PC-3 (cell line): ENCODE measurements around the gene SULT1C2. TPM values are rescaled to one million over a fixed set of nuclear protein-coding genes. Genes with fewer than 3 reads are reported as not detected.

Experiments
- ATAC-seq: fragments of 200-7000 bp; cut with Tn5 transposase; 2 replicates; pipeline ENCODE4 v1.9.1; 2020; ENCODE audit warnings: mild to moderate bottlenecking, moderate library complexity
- BruUV-seq: library from RNA; stranded (reverse); fragments of 400-500 nt; replicated peaks from 2 replicates; lab custom pipeline; 2021; lab: Mats Ljungman, UMichigan
- CTCF ChIA-PET: fragments of 300-600 bp; sonication (Branson Sonifier 250); formaldehyde crosslinking; loops from one replicate; lab custom pipeline; 2022; ENCODE audit warnings: antibody characterized with exemption; lab: Charles Lee
- POLR2A ChIA-PET: fragments of 300-600 bp; sonication (Branson Sonifier 250); formaldehyde crosslinking; loops from one replicate; lab custom pipeline; 2022; ENCODE audit warnings: antibody characterized with exemption; ENCODE audit not compliant: unreplicated experiment; lab: Charles Lee
- DNase-seq: peaks from one replicate; pipeline ENCODE4 v3.0.0-alpha.2; 2015
- H2AFZ ChIP-seq: fragments of 300-600 bp; sonication (generic); 2 replicates; pipeline ENCODE4 v1.6.0; 2016; ENCODE audit warnings: antibody characterized with exemption, low read length
- H3F3A ChIP-seq: fragments of 300-600 bp; sonication (generic); one replicate; pipeline ENCODE4 v1.6.0; 2017; ENCODE audit warnings: antibody characterized with exemption, low read length, control low read depth, mild to moderate bottlenecking; ENCODE audit not compliant: unreplicated experiment
- H3K27ac ChIP-seq: fragments of 300-600 bp; sonication (generic); 2 replicates; pipeline ENCODE4 v1.5.1; 2016; ENCODE audit warnings: mild to moderate bottlenecking, low read length
- H3K27me3 ChIP-seq: fragments of 300-600 bp; sonication (generic); 2 replicates; pipeline ENCODE4 v1.6.1; 2016; ENCODE audit warnings: low read length, mixed read lengths
- H3K36me3 ChIP-seq: fragments of 300-600 bp; sonication (generic); 2 replicates; pipeline ENCODE4 v1.6.1; 2016; ENCODE audit warnings: low read depth, mixed run types, low read length, mixed read lengths
- H3K4me1 ChIP-seq: fragments of 300-600 bp; sonication (generic); 2 replicates; pipeline ENCODE4 v1.5.1; 2016; ENCODE audit warnings: low read length; ENCODE audit not compliant: insufficient read depth
- H3K4me2 ChIP-seq: fragments of 300-600 bp; sonication (generic); 2 replicates; pipeline ENCODE4 v1.6.0; 2016; ENCODE audit warnings: low read length
- H3K4me3 ChIP-seq: fragments of 300-600 bp; sonication (generic); 2 replicates; pipeline ENCODE4 v1.5.1; 2016; ENCODE audit warnings: mild to moderate bottlenecking, low read length, mixed read lengths
- H3K79me2 ChIP-seq: fragments of 300-600 bp; sonication (generic); 2 replicates; pipeline ENCODE4 v1.6.1; 2017; ENCODE audit warnings: low read length, mixed read lengths
- H3K9ac ChIP-seq: fragments of 300-600 bp; sonication (generic); 2 replicates; pipeline ENCODE4 v1.6.0; 2016; ENCODE audit warnings: mild to moderate bottlenecking, low read length
- H3K9me2 ChIP-seq: fragments of 300-600 bp; sonication (generic); replicated peaks from 2 replicates; pipeline ENCODE4 v1.6.1; 2016; ENCODE audit warnings: mixed run types, low read length, mixed read lengths
- H3K9me3 ChIP-seq: fragments of 300-600 bp; sonication (generic); 2 replicates; pipeline ENCODE4 v1.6.1; 2016; ENCODE audit warnings: low read length, mixed read lengths
- H4K20me1 ChIP-seq: fragments of 300-600 bp; sonication (generic); 2 replicates; pipeline ENCODE4 v1.6.1; 2016; ENCODE audit warnings: low read length, mixed read lengths
- EZH2 ChIP-seq: fragments of 300-600 bp; sonication (generic); IDR thresholded peaks from one replicate; pipeline ENCODE4 v1.6.1; 2017; ENCODE audit warnings: antibody characterized with exemption, mild to moderate bottlenecking, low read length; ENCODE audit not compliant: unreplicated experiment
- EZH2phosphoT487 ChIP-seq: fragments of 300-600 bp; sonication (generic); IDR thresholded peaks from 2 replicates; pipeline ENCODE4 v1.6.1; 2018; ENCODE audit warnings: mild to moderate bottlenecking, antibody characterized with exemption, low read length, borderline replicate concordance
- intact Hi-C: fragments of 100-400 bp; cut with micrococcal nuclease; formaldehyde crosslinking; loops from 2 replicates; pipeline ENCODE4 v1.9.0; 2023
- total RNA-seq: library from RNA; depleted of rRNA; stranded (reverse); fragments of >200 nt; gene quantifications from 2 replicates; pipeline ENCODE4 v1.2.3, GENCODE V29; 2014
- TF ChIP-seq, protein P1 (sequence below): fragments of 300-600 bp; sonication (generic); conservative IDR thresholded peaks from 2 replicates; pipeline ENCODE4 v1.5.1; 2017; ENCODE audit warnings: antibody characterized with exemption, low read depth, mild to moderate bottlenecking, low read length

The SULT1C2 gene
- total RNA-seq, 1 experiment from 2014 or later = not detected

DNA sequence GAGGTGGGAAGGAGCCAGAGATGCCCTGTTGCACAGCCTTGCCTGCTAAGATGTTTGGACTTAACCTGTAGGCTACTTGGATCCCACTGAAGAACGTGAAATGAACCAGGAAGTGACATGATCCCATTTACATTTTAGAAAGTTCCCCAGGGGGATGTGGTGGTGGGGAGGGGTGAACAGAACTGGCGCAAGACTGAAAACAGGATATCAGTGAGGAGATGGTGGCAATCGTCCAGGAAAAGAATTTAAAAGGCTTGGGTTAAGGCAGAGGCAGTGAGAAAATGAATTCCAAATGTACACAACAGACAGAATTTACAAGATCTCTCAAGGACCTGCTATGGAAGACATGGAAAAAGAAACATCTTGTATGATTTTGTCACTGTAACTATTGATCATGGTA lies 42.3 kb downstream of the SULT1C2 start:
- CTCF ChIA-PET = no interaction called here
- H3K4me1 ChIP-seq = no peaks in the 10 kb centered on the region
- H3K36me3 ChIP-seq = no peaks in the 10 kb centered on the region
- H3K79me2 ChIP-seq = no peaks in the 10 kb centered on the region
- TF ChIP-seq, protein P1, sequence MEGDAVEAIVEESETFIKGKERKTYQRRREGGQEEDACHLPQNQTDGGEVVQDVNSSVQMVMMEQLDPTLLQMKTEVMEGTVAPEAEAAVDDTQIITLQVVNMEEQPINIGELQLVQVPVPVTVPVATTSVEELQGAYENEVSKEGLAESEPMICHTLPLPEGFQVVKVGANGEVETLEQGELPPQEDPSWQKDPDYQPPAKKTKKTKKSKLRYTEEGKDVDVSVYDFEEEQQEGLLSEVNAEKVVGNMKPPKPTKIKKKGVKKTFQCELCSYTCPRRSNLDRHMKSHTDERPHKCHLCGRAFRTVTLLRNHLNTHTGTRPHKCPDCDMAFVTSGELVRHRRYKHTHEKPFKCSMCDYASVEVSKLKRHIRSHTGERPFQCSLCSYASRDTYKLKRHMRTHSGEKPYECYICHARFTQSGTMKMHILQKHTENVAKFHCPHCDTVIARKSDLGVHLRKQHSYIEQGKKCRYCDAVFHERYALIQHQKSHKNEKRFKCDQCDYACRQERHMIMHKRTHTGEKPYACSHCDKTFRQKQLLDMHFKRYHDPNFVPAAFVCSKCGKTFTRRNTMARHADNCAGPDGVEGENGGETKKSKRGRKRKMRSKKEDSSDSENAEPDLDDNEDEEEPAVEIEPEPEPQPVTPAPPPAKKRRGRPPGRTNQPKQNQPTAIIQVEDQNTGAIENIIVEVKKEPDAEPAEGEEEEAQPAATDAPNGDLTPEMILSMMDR = no peak
- TF ChIP-seq EZH2phosphoT487 = no peak
- TF ChIP-seq EZH2 = no peak
- no peaks in the 10 kb centered on the region for H3K9me2 ChIP-seq
- BruUV-seq = no TSS peak
- H3K4me3 ChIP-seq = no peak overlapping the region
- no peak for ATAC-seq
- intact Hi-C loops = no loop called here
- no peaks in the 10 kb centered on the region for H3F3A ChIP-seq
- H3K9ac ChIP-seq = no peak overlapping the region
- no peaks in the 10 kb centered on the region for H3K9me3 ChIP-seq
- no peak overlapping the region for H3K27ac ChIP-seq
- no peak for DNase-seq
- no peaks in the 10 kb centered on the region for H3K27me3 ChIP-seq
- H4K20me1 ChIP-seq = no peaks in the 10 kb centered on the region
- POLR2A ChIA-PET = no interaction called here
- H3K4me2 ChIP-seq = no peak overlapping the region
- H2AFZ ChIP-seq = no peak overlapping the region

DNA sequence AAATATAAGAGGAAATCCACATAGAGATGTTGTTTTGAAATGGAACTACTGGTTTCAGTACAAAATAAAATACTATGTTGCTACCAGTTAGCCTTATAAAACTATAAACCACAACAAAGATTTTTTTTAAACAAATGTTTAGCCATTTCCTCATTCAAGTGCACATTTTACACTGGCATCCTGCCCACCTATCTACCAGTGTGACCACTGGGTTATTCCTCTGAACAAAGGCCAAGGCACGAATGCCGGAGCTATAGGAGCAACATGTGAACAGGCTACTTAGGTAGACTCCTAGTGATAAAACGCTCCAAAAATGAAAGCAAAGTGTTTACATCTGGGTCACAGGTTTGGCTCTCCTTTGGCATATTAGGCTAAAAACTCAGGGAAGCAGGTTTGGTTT lies 57.3 kb downstream of the SULT1C2 start:
- Histone ChIP-seq H3K36me3 (no peaks in the 10 kb centered on the region), H3K9ac (no peak overlapping the region), H3K4me1 (no peaks in the 10 kb centered on the region), H2AFZ (no peak overlapping the region), H3K4me3 (no peak overlapping the region), H3K4me2 (no peak overlapping the region), H3K9me3 (no peaks in the 10 kb centered on the region), H3K27me3 (no peaks in the 10 kb centered on the region), H3K9me2 (no peaks in the 10 kb centered on the region), H4K20me1 (no peaks in the 10 kb centered on the region), H3K79me2 (no peaks in the 10 kb centered on the region), H3K27ac (no peak overlapping the region), H3F3A (no peaks in the 10 kb centered on the region)
- ChIA-PET CTCF (no interaction called here), POLR2A (no interaction called here)
- BruUV-seq = no TSS peak
- DNase-seq = no peak
- TF ChIP-seq EZH2 (no peak), EZH2phosphoT487 (no peak)
- TF ChIP-seq, protein P1 = no peak
- intact Hi-C loops = no loop called here
- no peak for ATAC-seq

DNA sequence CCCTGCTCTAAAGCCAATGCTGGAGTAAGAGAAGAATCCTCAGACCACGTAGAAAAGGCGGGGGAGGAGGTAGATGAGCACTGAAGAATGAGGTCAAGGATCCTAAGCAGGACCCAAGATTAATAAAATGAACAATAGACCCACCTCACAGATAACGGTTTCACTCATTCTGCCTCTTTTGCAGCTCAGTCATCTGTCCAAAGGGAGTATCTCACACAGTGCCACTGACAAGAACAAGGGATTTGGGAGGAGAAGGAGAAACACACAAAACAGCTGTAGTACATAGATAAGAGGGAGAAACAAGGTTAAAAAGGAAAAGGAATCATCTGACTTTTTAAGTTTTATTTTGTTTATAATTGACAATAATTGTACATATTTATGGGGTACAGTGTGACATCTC lies 58.1 kb downstream of the SULT1C2 start:
- TF ChIP-seq EZH2 (no peak), EZH2phosphoT487 (no peak)
- TF ChIP-seq, protein P1 = no peak
- Histone ChIP-seq H3K36me3 (no peaks in the 10 kb centered on the region), H2AFZ (no peak overlapping the region), H3K79me2 (no peaks in the 10 kb centered on the region), H3F3A (no peaks in the 10 kb centered on the region), H3K27me3 (no peaks in the 10 kb centered on the region), H4K20me1 (no peaks in the 10 kb centered on the region), H3K9ac (no peak overlapping the region), H3K4me1 (no peaks in the 10 kb centered on the region), H3K9me3 (no peaks in the 10 kb centered on the region), H3K9me2 (no peaks in the 10 kb centered on the region), H3K27ac (no peak overlapping the region), H3K4me2 (no peak overlapping the region), H3K4me3 (no peak overlapping the region)
- ChIA-PET CTCF (no interaction called here), POLR2A (no interaction called here)
- DNase-seq = no peak
- ATAC-seq = no peak
- intact Hi-C loops = no loop called here
- no TSS peak for BruUV-seq
